GM18526 (cell line): ENCODE measurements around the gene SOX4.

Source experiments
- POLR2A ChIP-seq: IDR thresholded peaks from 3 replicates; pipeline ENCODE4 v1.6.1; 2011; ENCODE audit not compliant: insufficient read length; ENCODE audit errors: extremely low read depth

SOX4 gene

GRCh38 chr6:21601339-21601923 lies 7.9 kb downstream of the SOX4 start:
- no peak for TF ChIP-seq POLR2A

GRCh38 chr6:21601932-21602390 lies 8.4 kb downstream of the SOX4 start:
- no peak for TF ChIP-seq POLR2A

DNA sequence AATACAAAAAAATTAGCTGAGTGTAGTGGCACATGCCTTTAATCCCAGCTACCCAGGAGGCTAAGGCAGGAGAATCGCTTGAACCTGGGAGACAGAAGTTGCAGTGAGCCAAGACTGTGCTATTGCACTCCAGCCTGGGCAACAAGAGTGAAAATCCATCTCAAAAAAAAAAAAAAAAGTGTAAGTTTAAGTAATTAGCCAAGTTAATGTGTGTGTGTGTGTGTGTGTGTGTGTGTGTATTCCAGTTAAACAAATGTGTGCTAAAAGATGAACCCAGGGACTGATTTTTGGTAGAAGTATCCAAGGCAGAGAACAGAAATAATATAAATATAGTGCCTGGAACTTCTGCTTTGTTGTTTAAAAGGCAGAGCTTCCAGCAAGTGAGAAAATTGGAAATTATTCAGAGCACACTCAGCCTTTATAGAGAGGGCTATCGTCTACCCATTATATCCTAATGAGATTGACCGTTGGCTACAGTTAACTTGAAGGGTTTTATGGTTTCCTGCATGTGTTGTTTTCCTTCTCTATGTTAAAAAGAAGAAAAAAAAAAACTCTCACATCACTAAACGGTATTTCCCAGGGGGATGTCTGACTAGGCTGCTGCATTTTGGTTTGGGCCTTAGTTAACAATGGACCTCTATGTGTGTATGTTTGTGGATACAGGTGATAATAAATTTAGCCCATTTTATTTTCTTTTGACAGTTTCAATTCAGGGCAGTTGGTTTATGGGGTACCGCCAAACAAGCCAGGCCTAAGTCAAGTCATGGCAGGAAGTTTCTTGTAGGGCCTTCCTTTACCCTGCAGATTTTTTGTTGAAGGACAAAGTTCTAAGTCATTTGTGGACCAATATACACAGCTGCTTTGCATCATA lies 9.8 kb downstream of the SOX4 start:
- no peak for TF ChIP-seq POLR2A

- no peak for TF ChIP-seq POLR2A
Observed at GRCh38 chr6:21604081-21604480, 10.5 kb downstream of the SOX4 start.

DNA sequence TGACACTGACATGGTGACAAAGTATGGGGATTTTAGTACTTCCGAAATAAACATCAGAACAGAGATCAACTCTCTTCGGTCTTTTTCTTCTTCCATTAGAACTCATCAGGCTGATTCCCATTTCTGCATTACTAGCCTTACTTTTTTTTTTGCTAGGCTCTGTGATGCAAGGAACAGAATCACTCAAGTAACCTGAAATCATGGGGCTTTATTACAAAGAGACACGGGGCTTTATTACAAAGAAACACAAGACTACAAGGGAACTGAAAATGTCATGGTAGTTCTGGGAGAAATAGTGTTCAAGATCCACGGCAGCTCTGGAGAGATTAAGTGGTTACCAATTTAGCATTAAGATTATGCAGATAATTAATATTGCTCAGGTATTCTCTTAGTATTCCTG lies 11.6 kb downstream of the SOX4 start:
- no peak for TF ChIP-seq POLR2A

GRCh38 chr6:21608601-21609000 lies 15.1 kb downstream of the SOX4 start:
- TF ChIP-seq POLR2A: no peak

GRCh38 chr6:21609881-21610329 lies 16.4 kb downstream of the SOX4 start:
- TF ChIP-seq POLR2A: no peak

DNA sequence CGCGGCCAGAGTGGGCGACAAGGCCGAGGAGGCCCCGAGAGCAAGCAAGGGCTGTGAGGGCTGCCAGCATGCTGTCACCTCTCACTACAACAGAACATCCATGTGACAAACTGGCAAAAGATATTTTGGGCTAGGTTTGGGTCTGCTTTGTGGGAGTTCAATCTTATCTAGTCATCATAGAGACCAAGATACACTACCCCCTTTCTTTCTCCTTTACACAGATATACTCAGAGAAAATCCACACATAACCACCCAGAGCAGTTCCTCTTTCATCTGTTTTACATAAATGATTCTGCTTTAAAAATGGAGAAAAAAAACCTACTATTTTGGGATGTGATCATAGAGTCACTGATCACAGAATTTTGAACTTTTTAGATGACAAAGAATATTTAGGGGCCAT lies 16.8 kb downstream of the SOX4 start:
- no peak for TF ChIP-seq POLR2A

DNA sequence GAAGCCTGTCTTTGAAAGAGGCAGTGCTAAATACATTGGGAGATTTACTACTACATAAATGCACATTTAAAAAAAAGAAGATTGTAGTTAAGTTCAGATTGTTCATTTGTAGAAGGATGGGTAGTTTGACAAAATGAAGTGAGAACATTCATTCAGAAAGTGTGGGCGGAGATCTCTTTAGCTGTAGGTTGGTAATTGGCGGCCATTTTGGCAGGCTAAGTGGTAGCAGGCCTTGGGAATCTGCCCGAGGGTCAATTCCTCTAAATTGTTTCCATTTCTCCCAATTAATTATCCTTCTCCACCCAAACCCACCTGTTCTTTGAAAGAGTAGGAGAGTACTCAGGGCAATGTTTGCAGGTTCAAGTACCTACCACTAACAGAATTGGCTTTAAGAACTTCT lies 17.9 kb downstream of the SOX4 start:
- TF ChIP-seq POLR2A: no peak

- no peak for TF ChIP-seq POLR2A
Observed at GRCh38 chr6:21612067-21612745, 18.7 kb downstream of the SOX4 start.

DNA sequence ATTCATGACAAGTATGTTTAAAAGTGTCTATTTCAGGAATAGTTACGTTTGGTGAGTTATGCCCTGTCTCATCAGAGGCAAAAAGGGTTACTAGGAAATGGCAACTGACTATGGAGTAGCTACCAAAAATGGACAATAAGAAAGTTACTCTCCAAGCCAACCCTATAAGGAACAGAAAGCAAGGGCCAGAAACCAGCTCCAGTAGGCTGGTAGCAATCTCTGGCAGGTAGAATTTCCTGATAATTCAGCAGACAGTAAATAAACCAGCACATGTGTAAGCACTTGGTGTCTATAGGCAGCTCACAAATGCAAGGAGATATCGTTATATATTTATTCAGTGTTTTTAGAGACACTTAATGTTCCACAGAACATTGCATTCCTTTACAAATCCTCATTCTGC lies 20.3 kb downstream of the SOX4 start:
- no peak for TF ChIP-seq POLR2A

GRCh38 chr6:21614226-21614625 lies 20.7 kb downstream of the SOX4 start:
- no peak for TF ChIP-seq POLR2A

GRCh38 chr6:21615504-21615903 lies 22.0 kb downstream of the SOX4 start:
- no peak for TF ChIP-seq POLR2A

- no peak for TF ChIP-seq POLR2A
Observed at GRCh38 chr6:21616005-21616404, 22.5 kb downstream of the SOX4 start.

DNA sequence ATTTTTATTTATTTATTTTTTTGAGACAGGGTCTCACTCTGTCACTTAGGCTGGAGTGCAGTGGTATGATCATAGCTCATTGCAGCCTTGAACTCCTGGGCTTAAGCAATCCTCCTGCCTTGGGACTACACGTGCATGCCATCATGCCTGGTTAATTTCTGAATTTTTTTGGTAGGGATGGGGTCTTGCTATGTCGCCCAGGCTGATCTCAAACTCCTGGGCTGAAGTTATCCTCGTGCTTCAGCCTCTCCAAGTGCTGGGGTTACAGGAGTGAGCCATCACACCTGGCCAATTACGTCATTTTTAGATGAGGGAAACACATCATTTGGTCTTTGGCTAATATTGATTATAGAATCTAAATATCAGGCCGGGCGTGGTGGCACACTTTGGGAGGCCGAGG lies 32.1 kb downstream of the SOX4 start:
- no peak for TF ChIP-seq POLR2A

GRCh38 chr6:21626756-21627155 lies 33.2 kb downstream of the SOX4 start:
- no peak for TF ChIP-seq POLR2A

- TF ChIP-seq POLR2A: no peak
Observed at GRCh38 chr6:21628160-21628559, 34.6 kb downstream of the SOX4 start.
